Nephron progenitor cell (in vitro differentiated cells): ENCODE measurements around the gene ETDC.
"Not testable (repeated sequence)": the region's sequence is repeated elsewhere in the genome, so short reads cannot be mapped to it uniquely, and the experiment has no call there.

Experiments used
- DNase-seq: peaks from one replicate; pipeline ENCODE4 v3.0.0; 2021
- H3K27ac Mint-ChIP-seq: 2 replicates; pipeline ENCODE4 v1.8.0; 2021; ENCODE audit warnings: mild to moderate bottlenecking, moderate library complexity, mixed read lengths
- H3K27me3 Mint-ChIP-seq: 2 replicates; pipeline ENCODE4 v1.8.0; 2021; ENCODE audit warnings: mild to moderate bottlenecking, low read depth, mixed read lengths; ENCODE audit not compliant: poor library complexity
- H3K36me3 Mint-ChIP-seq: 2 replicates; pipeline ENCODE4 v1.8.0; 2021; ENCODE audit warnings: low read depth, mixed read lengths
- H3K4me1 Mint-ChIP-seq: 2 replicates; pipeline ENCODE4 v1.8.0; 2021; ENCODE audit warnings: mixed read lengths
- H3K4me3 Mint-ChIP-seq: 2 replicates; pipeline ENCODE4 v1.8.0; 2021; ENCODE audit warnings: mild to moderate bottlenecking, moderate library complexity, mixed read lengths
- H3K9me3 Mint-ChIP-seq: 2 replicates; pipeline ENCODE4 v1.8.0; 2021; ENCODE audit warnings: mild to moderate bottlenecking, moderate library complexity, mixed read lengths
- CTCF ChIP-seq: fragments of 200-600 bp; sonication (generic); IDR thresholded peaks from 2 replicates; pipeline ENCODE4 v1.5.0; 2021; ENCODE audit warnings: antibody characterized with exemption

ETDC gene

GRCh38 chrX:135309430-135309923 is at the start of gene ETDC:
ETDC (plus strand) TSS chrX:135309480; CDS start chrX:135309480, 0 bp downstream.
- Mint-ChIP-seq H3K27me3 (peaks cover 3% of the 10 kb centered on the region), H3K4me1 (no peaks in the 10 kb centered on the region), H3K9me3 (peaks cover 60% of the 10 kb centered on the region), H3K36me3 (peaks cover 6% of the 10 kb centered on the region), H3K27ac (no peak within 1 kb of the TSS), H3K4me3 (no peak within 1 kb of the TSS)
- TF ChIP-seq CTCF, result no peak
- DNase-seq, result no peak

- not testable (repeated sequence) for H3K36me3 Mint-ChIP-seq, H3K4me3 Mint-ChIP-seq, H3K27ac Mint-ChIP-seq, DNase-seq, H3K27me3 Mint-ChIP-seq, H3K4me1 Mint-ChIP-seq
- peaks cover 65% of the 10 kb centered on the region for H3K9me3 Mint-ChIP-seq
These were observed 48.3 kb upstream of the ETDC start for GRCh38 chrX:135260976-135261375.

GRCh38 chrX:135263376-135263775 is 45.9 kb upstream of the ETDC start:
- H3K4me3 Mint-ChIP-seq, DNase-seq, H3K36me3 Mint-ChIP-seq, H3K27ac Mint-ChIP-seq, H3K27me3 Mint-ChIP-seq, H3K4me1 Mint-ChIP-seq: not testable (repeated sequence)
- H3K9me3 Mint-ChIP-seq, result peaks cover 86% of the 10 kb centered on the region

GRCh38 chrX:135264206-135264605 is 45.1 kb upstream of the ETDC start:
- peaks cover 2% of the 10 kb centered on the region for H3K27me3 Mint-ChIP-seq
- no peak overlapping the region for H3K4me3 Mint-ChIP-seq
- peaks cover 87% of the 10 kb centered on the region for H3K9me3 Mint-ChIP-seq
- no peaks in the 10 kb centered on the region for H3K4me1 Mint-ChIP-seq
- H3K27ac Mint-ChIP-seq, result no peak overlapping the region
- no peak for DNase-seq
- no peak for TF ChIP-seq CTCF
- H3K36me3 Mint-ChIP-seq, result peaks cover 8% of the 10 kb centered on the region

- peaks cover 6% of the 10 kb centered on the region for H3K27me3 Mint-ChIP-seq
These were observed 36.1 kb upstream of the ETDC start for GRCh38 chrX:135273162-135273561.

GRCh38 chrX:135275973-135276372 is 33.3 kb upstream of the ETDC start:
- peaks cover 64% of the 10 kb centered on the region for H3K9me3 Mint-ChIP-seq
- H3K36me3 Mint-ChIP-seq, result peaks cover under 1% of the 10 kb centered on the region
- no peak overlapping the region for H3K27ac Mint-ChIP-seq
- no peaks in the 10 kb centered on the region for H3K4me1 Mint-ChIP-seq
- TF ChIP-seq CTCF, result no peak
- DNase-seq, result no peak
- no peak overlapping the region for H3K4me3 Mint-ChIP-seq
- peaks cover 4% of the 10 kb centered on the region for H3K27me3 Mint-ChIP-seq

More at GRCh38 chrX:135273162-135273561, 36.1 kb upstream of the ETDC start:
- peaks cover 55% of the 10 kb centered on the region for H3K9me3 Mint-ChIP-seq
- H3K36me3 Mint-ChIP-seq, result no peaks in the 10 kb centered on the region
- no peak overlapping the region for H3K4me3 Mint-ChIP-seq
- H3K27ac Mint-ChIP-seq, result no peak overlapping the region
- no peak for TF ChIP-seq CTCF
- DNase-seq, result no peak
- H3K4me1 Mint-ChIP-seq, result no peaks in the 10 kb centered on the region

GRCh38 chrX:135287266-135287823 is 21.9 kb upstream of the ETDC start:
- Mint-ChIP-seq H3K4me1 (no peaks in the 10 kb centered on the region), H3K27me3 (no peaks in the 10 kb centered on the region), H3K9me3 (peaks cover 89% of the 10 kb centered on the region), H3K36me3 (peaks cover 70% of the 10 kb centered on the region), H3K4me3 (no peak overlapping the region), H3K27ac (no peak overlapping the region)
- TF ChIP-seq CTCF, result no peak
- no peak for DNase-seq
